ENCODE results near the gene ITLN2. TPM values are rescaled to one million over a fixed set of nuclear protein-coding genes. Genes with fewer than 3 reads are reported as not detected.

ITLN2 gene
- total and polyA plus RNA-seq, 4 donors: 1.6 to 23.7 (median 11.4) TPM

DNA sequence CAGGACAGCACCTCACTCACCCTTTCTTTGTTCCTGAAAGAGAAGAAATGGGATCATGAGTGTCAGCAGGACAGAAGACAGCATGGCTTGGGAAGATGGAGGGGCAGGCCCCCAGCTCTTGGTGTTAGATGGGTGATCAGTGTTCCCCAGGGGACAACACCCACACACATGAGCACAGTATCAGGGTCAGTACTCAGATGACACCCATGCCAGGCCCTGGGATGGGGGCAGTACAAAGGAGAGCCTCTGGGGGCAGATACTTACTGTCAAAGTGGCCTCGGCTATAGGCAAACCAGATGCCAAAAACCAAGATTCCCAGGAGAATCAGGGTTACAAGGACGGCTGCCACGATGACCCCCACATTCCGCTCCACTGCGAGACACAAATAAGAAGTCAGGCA is 44.8 kb upstream of the ITLN2 start:
- H3K9ac ChIP-seq (ENCODE audit: insufficient read depth in 1 of 2, low read length in 2 of 2): no peak overlapping the region
- 94% methylated on average over 5 of the region's 5 CpGs for WGBS, 2 donors
- no peaks in the 10 kb centered on the region for H3K9me3 ChIP-seq (ENCODE audit: control insufficient read depth in 4 of 4, insufficient read depth in 3 of 4, low read length in 3 of 4)
- peaks cover 0 to 8% (median 0%) of the 10 kb centered on the region in 5 donors for H3K4me1 ChIP-seq (ENCODE audit: control insufficient read depth in 5 of 5, insufficient read depth in 5 of 5, low read length in 5 of 5)
- no peak overlapping the region for H3K4me3 ChIP-seq
- TF ChIP-seq, protein P1, sequence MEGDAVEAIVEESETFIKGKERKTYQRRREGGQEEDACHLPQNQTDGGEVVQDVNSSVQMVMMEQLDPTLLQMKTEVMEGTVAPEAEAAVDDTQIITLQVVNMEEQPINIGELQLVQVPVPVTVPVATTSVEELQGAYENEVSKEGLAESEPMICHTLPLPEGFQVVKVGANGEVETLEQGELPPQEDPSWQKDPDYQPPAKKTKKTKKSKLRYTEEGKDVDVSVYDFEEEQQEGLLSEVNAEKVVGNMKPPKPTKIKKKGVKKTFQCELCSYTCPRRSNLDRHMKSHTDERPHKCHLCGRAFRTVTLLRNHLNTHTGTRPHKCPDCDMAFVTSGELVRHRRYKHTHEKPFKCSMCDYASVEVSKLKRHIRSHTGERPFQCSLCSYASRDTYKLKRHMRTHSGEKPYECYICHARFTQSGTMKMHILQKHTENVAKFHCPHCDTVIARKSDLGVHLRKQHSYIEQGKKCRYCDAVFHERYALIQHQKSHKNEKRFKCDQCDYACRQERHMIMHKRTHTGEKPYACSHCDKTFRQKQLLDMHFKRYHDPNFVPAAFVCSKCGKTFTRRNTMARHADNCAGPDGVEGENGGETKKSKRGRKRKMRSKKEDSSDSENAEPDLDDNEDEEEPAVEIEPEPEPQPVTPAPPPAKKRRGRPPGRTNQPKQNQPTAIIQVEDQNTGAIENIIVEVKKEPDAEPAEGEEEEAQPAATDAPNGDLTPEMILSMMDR (IDR thresholded peaks at IDR 0.05; ENCODE audit: control extremely low read depth, extremely low read depth): no peak
- H3K36me3 ChIP-seq (ENCODE audit: control insufficient read depth in 4 of 4, insufficient read depth in 4 of 4, low read length in 4 of 4): peaks cover 0 to 25% (median 1%) of the 10 kb centered on the region in 4 donors
- no peaks in the 10 kb centered on the region for H3K27me3 ChIP-seq (ENCODE audit: control insufficient read depth in 3 of 3, insufficient read depth in 3 of 3, low read length in 2 of 3)
- H3K27ac ChIP-seq (ENCODE audit: low read depth in 1 of 2, low read length in 1 of 2): peak overlapping the region in 1 of 2 donors; percentile 52
- ATAC-seq (ENCODE audit: insufficient read depth, low FRiP score) (no peak), DNase-seq (no peak)

DNA sequence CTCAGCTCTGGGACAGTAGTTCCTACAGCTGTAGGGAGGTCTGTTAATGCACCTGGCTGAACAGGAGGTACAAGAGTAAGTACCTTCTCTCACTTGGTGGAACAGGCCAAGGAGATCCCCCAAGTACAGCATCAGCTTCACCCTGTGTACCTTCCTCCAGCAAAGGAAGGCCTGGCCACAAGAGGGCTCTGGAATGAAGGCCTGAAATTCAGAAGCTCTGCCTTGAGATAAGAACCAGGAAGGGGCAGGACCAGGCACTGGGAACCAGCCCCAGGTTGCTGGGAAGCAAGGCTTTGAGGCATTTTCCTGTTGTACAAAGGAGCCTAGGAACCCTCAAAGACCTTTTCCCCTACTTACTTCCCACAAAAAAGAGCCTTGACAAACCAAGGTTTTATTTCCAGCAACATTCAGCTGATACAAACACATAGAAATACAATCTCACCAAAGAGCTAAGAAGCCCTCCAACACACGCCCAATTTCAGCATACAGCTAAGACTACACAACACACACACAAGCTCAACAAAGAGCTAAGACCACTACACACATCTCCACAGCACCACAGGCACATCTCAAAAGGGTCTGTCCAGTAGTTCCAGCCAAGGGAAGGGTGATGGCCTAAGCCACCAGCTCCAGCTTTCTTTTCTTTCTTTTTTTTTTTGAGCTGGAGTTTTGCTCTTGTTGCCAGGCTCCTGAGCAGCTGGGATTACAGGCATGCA is 42.9 kb upstream of the ITLN2 start:
- Histone ChIP-seq H3K27ac (ENCODE audit: low read depth in 1 of 2, low read length in 1 of 2) (peak overlapping the region; percentile 67 to 78), H3K9me3 (ENCODE audit: control insufficient read depth in 4 of 4, insufficient read depth in 3 of 4, low read length in 3 of 4) (no peaks in the 10 kb centered on the region), H3K9ac (ENCODE audit: insufficient read depth in 1 of 2, low read length in 2 of 2) (no peak overlapping the region), H3K4me3 (no peak overlapping the region), H3K36me3 (ENCODE audit: control insufficient read depth in 4 of 4, insufficient read depth in 4 of 4, low read length in 4 of 4) (peaks cover 0 to 25% (median 1%) of the 10 kb centered on the region in 4 donors), H3K27me3 (ENCODE audit: control insufficient read depth in 3 of 3, insufficient read depth in 3 of 3, low read length in 2 of 3) (no peaks in the 10 kb centered on the region), H3K4me1 (ENCODE audit: control insufficient read depth in 5 of 5, insufficient read depth in 5 of 5, low read length in 5 of 5) (peaks cover 0 to 8% (median 0%) of the 10 kb centered on the region in 5 donors)
- DNase-seq (peak; percentile 47 to 67 (median 60)), ATAC-seq (ENCODE audit: insufficient read depth, low FRiP score) (peak; percentile 80)
- TF ChIP-seq, protein P1 (IDR thresholded peaks at IDR 0.05; ENCODE audit: control extremely low read depth, extremely low read depth): peak; percentile 60
- 72 to 74% methylated on average over 1 of the region's 1 CpG for WGBS, 2 donors

DNA sequence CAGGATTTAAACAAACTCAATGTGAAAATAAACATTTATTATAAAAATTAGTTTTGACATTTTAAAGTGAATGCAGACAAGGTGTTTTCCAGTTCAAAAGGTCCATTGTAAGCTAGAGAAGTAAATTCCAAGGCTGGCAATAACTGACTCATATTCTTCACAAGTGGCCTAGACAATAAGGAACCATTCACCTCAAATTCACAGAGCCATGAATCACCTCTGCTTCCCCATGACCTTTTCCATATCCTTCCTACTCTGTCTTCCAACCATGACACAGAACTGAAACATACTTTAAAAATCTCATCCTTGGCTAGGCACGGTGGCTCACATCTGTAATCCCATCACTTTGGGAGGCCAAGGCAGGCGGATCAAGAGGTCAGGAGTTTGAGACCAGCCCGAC is 41.6 kb upstream of the ITLN2 start:
- Histone ChIP-seq H3K9ac (ENCODE audit: insufficient read depth in 1 of 2, low read length in 2 of 2) (no peak overlapping the region), H3K9me3 (ENCODE audit: control insufficient read depth in 4 of 4, insufficient read depth in 3 of 4, low read length in 3 of 4) (no peaks in the 10 kb centered on the region), H3K4me3 (no peak overlapping the region), H3K27me3 (ENCODE audit: control insufficient read depth in 3 of 3, insufficient read depth in 3 of 3, low read length in 2 of 3) (no peaks in the 10 kb centered on the region), H3K36me3 (ENCODE audit: control insufficient read depth in 4 of 4, insufficient read depth in 4 of 4, low read length in 4 of 4) (peaks cover 0 to 25% (median 1%) of the 10 kb centered on the region in 4 donors), H3K4me1 (ENCODE audit: control insufficient read depth in 5 of 5, insufficient read depth in 5 of 5, low read length in 5 of 5) (peaks cover 0 to 8% (median 0%) of the 10 kb centered on the region in 5 donors), H3K27ac (ENCODE audit: low read depth in 1 of 2, low read length in 1 of 2) (no peak overlapping the region)
- WGBS, 2 donors: 82 to 89% methylated on average over 3 of the region's 3 CpGs
- ATAC-seq (ENCODE audit: insufficient read depth, low FRiP score) (peak; percentile 36), DNase-seq (no peak)
- TF ChIP-seq, protein P1 (IDR thresholded peaks at IDR 0.05; ENCODE audit: control extremely low read depth, extremely low read depth): no peak
